Tibial artery (tissue), 4 donors: Measurements from ENCODE around the gene TTC34.
"Not testable (repeated sequence)": the region's sequence is repeated elsewhere in the genome, so short reads cannot be mapped to it uniquely, and the experiment has no call there.

Source experiments
- DNase-seq, 2 donors: peaks; one replicate each; pipeline ENCODE4 v3.0.0-alpha.2; 2019
- H3K27ac ChIP-seq, 2 donors: fragments of 200-600 bp; sonication (generic) in 1 of 2; 1 replicate in 1 of 2; 2 replicates in 1 of 2; pipeline ENCODE4 v1.5.1; 2018 to 2019; ENCODE audit warnings: mild to moderate bottlenecking in 1 of 2
- H3K27me3 ChIP-seq, 2 donors: fragments of 200-600 bp; sonication (generic) in 1 of 2; one replicate each; pipeline versions ENCODE4 v1.5.1 to v1.6.0; 2016 to 2019
- H3K36me3 ChIP-seq, 3 donors: fragments of 200-600 bp; sonication (generic) in 2 of 3; one replicate each; pipeline ENCODE4 v1.5.1; 2016 to 2019; ENCODE audit warnings: mild to moderate bottlenecking in 2 of 3
- H3K4me1 ChIP-seq, 4 donors: fragments of 200-600 bp; sonication (generic) in 2 of 4; 1 replicate in 3 of 4; 2 replicates in 1 of 4; pipeline ENCODE4 v1.5.1; 2016 to 2019
- H3K4me3 ChIP-seq, 2 donors: fragments of 200-600 bp; sonication (generic) in 1 of 2; 1 replicate in 1 of 2; 2 replicates in 1 of 2; pipeline ENCODE4 v1.5.1; 2018 to 2019; ENCODE audit warnings: mild to moderate bottlenecking in 2 of 2
- H3K9me3 ChIP-seq, 3 donors: fragments of 200-600 bp; sonication (generic) in 1 of 3; one replicate each; pipeline ENCODE4 v1.5.1; 2016 to 2019
- intact Hi-C: fragments of 100-400 bp; cut with DNase I; formaldehyde crosslinking; loops from one replicate; pipeline ENCODE4 v1.15.0; 2023; ENCODE audit warnings: low total_unique reads

The TTC34 gene

GRCh38 chr1:2686091-2686863, 115.2 kb downstream of the TTC34 start:
- DNase-seq, H3K9me3 ChIP-seq, intact Hi-C loops: not testable (repeated sequence)

GRCh38 chr1:2685671-2686070, 115.8 kb downstream of the TTC34 start:
- H3K36me3 ChIP-seq, intact Hi-C loops, H3K4me1 ChIP-seq, H3K9me3 ChIP-seq, DNase-seq, H3K27ac ChIP-seq, H3K4me3 ChIP-seq: not testable (repeated sequence)
- peaks cover 0 to 12% of the 10 kb centered on the region in 2 donors for H3K27me3 ChIP-seq

More at GRCh38 chr1:2686091-2686863, 115.2 kb downstream of the TTC34 start:
- not testable (repeated sequence) for H3K36me3 ChIP-seq, H3K4me3 ChIP-seq, H3K27ac ChIP-seq, H3K4me1 ChIP-seq
- H3K27me3 ChIP-seq: peaks cover 0 to 12% of the 10 kb centered on the region in 2 donors

- intact Hi-C loops: not testable (repeated sequence)
Measured at GRCh38 chr1:2684878-2685277, 116.6 kb downstream of the TTC34 start.

GRCh38 chr1:2684000-2684399, 117.5 kb downstream of the TTC34 start:
- H3K27me3 ChIP-seq: peaks cover 0 to 12% of the 10 kb centered on the region in 2 donors
- intact Hi-C loops, H3K36me3 ChIP-seq, H3K27ac ChIP-seq, H3K4me3 ChIP-seq, H3K9me3 ChIP-seq, H3K4me1 ChIP-seq: not testable (repeated sequence)
- peak in 1 of 2 donors; percentile 68 for DNase-seq

More at GRCh38 chr1:2684878-2685277, 116.6 kb downstream of the TTC34 start:
- not testable (repeated sequence) for H3K36me3 ChIP-seq, H3K27ac ChIP-seq, DNase-seq, H3K4me3 ChIP-seq, H3K9me3 ChIP-seq, H3K4me1 ChIP-seq
- peaks cover 0 to 12% of the 10 kb centered on the region in 2 donors for H3K27me3 ChIP-seq

- H3K4me1 ChIP-seq, H3K27ac ChIP-seq, H3K4me3 ChIP-seq, H3K9me3 ChIP-seq, H3K36me3 ChIP-seq, intact Hi-C loops, DNase-seq: not testable (repeated sequence)
- peaks cover 0 to 12% of the 10 kb centered on the region in 2 donors for H3K27me3 ChIP-seq
Measured at GRCh38 chr1:2683321-2683741, 118.2 kb downstream of the TTC34 start.

GRCh38 chr1:2682879-2683278, 118.6 kb downstream of the TTC34 start:
- H3K27me3 ChIP-seq, H3K4me3 ChIP-seq, H3K4me1 ChIP-seq, H3K36me3 ChIP-seq, DNase-seq, intact Hi-C loops, H3K9me3 ChIP-seq, H3K27ac ChIP-seq: not testable (repeated sequence)

GRCh38 chr1:2676726-2677125, 124.8 kb downstream of the TTC34 start:
- intact Hi-C loops, H3K9me3 ChIP-seq, H3K4me3 ChIP-seq, H3K27ac ChIP-seq, H3K27me3 ChIP-seq, H3K36me3 ChIP-seq, H3K4me1 ChIP-seq, DNase-seq: not testable (repeated sequence)

GRCh38 chr1:2671656-2672055, 129.8 kb downstream of the TTC34 start:
- H3K27ac ChIP-seq, intact Hi-C loops, H3K36me3 ChIP-seq, H3K4me1 ChIP-seq, H3K9me3 ChIP-seq, H3K27me3 ChIP-seq, H3K4me3 ChIP-seq: not testable (repeated sequence)
- DNase-seq: peak in 1 of 2 donors; percentile 73

GRCh38 chr1:2659806-2660205, 141.7 kb downstream of the TTC34 start:
- H3K4me1 ChIP-seq, H3K27ac ChIP-seq, intact Hi-C loops, H3K4me3 ChIP-seq, H3K36me3 ChIP-seq, H3K27me3 ChIP-seq: not testable (repeated sequence)
- peaks cover 0 to 13% (median 0%) of the 10 kb centered on the region in 3 donors for H3K9me3 ChIP-seq
- peak in 1 of 2 donors; percentile 79 for DNase-seq

- H3K4me1 ChIP-seq, H3K36me3 ChIP-seq, H3K27ac ChIP-seq, H3K4me3 ChIP-seq, intact Hi-C loops: not testable (repeated sequence)
- Histone ChIP-seq H3K9me3 (peaks cover 0 to 27% (median 0%) of the 10 kb centered on the region in 3 donors), H3K27me3 (peaks cover 0 to 26% of the 10 kb centered on the region in 2 donors)
- DNase-seq: peak in 1 of 2 donors; percentile 65
Measured at GRCh38 chr1:2657909-2658308, 143.6 kb downstream of the TTC34 start.

GRCh38 chr1:2657124-2657523, 144.4 kb downstream of the TTC34 start:
- intact Hi-C loops: not testable (repeated sequence)
- DNase-seq: peak in 1 of 2 donors; percentile 78

GRCh38 chr1:2655598-2656434, 145.7 kb downstream of the TTC34 start:
- H3K36me3 ChIP-seq, intact Hi-C loops, H3K4me3 ChIP-seq, H3K27ac ChIP-seq, H3K4me1 ChIP-seq: not testable (repeated sequence)
- peaks cover 0 to 27% (median 0%) of the 10 kb centered on the region in 3 donors for H3K9me3 ChIP-seq
- peak; percentile 22 to 83 for DNase-seq
- peaks cover 0 to 43% of the 10 kb centered on the region in 2 donors for H3K27me3 ChIP-seq

More at GRCh38 chr1:2657124-2657523, 144.4 kb downstream of the TTC34 start:
- H3K4me3 ChIP-seq, H3K36me3 ChIP-seq, H3K4me1 ChIP-seq, H3K27ac ChIP-seq: not testable (repeated sequence)
- Histone ChIP-seq H3K27me3 (peaks cover 0 to 34% of the 10 kb centered on the region in 2 donors), H3K9me3 (peaks cover 0 to 27% (median 0%) of the 10 kb centered on the region in 3 donors)

- H3K9me3 ChIP-seq: peaks cover 0 to 23% (median 2%) of the 10 kb centered on the region in 3 donors
- H3K4me3 ChIP-seq, intact Hi-C loops, H3K4me1 ChIP-seq, H3K36me3 ChIP-seq, H3K27ac ChIP-seq: not testable (repeated sequence)
- peaks cover 0 to 45% of the 10 kb centered on the region in 2 donors for H3K27me3 ChIP-seq
- DNase-seq: peak; percentile 20 to 77
Measured at GRCh38 chr1:2654443-2654948, 147.0 kb downstream of the TTC34 start.
